GM12878 (cell line): Measurements from ENCODE around the gene FBXL2. TPM values are rescaled to one million over a fixed set of nuclear protein-coding genes. Genes with fewer than 3 reads are reported as not detected.

Experiments
- ATAC-seq: fragments of 200-7000 bp; cut with Tn5 transposase; 3 replicates; pipeline ENCODE4 v1.9.1; 2020; ENCODE audit warnings: mild to moderate bottlenecking, moderate library complexity
- BruUV-seq: library from RNA; stranded (reverse); fragments of 400-500 nt; replicated peaks from 2 replicates; lab custom pipeline; 2021; lab: Mats Ljungman, UMichigan
- CTCF ChIA-PET: fragments of 300-600 bp; sonication (Branson Sonifier 250); formaldehyde crosslinking; extraction: SDS; loops from one replicate; lab custom pipeline; 2021; ENCODE audit warnings: inconsistent platforms; lab: Yijun Ruan, JAX
- POLR2A ChIA-PET: fragments of 350-600 bp; formaldehyde crosslinking; extraction: SDS; loops from one replicate; lab custom pipeline; 2021; ENCODE audit warnings: inconsistent platforms; lab: Charles Lee
- RAD21 ChIA-PET: fragments of 300-600 bp; sonication (Branson Sonifier 250); formaldehyde crosslinking; loops from one replicate; lab custom pipeline; 2023; ENCODE audit warnings: antibody characterized with exemption; ENCODE audit not compliant: unreplicated experiment; lab: Charles Lee
- SMC1A ChIA-PET: fragments of 300-600 bp; sonication (Branson Sonifier 250); formaldehyde crosslinking; loops from one replicate; lab custom pipeline; 2023; ENCODE audit not compliant: unreplicated experiment, uncharacterized antibody; lab: Charles Lee
- DNase-seq: peaks from one replicate; pipeline ENCODE4 v3.0.0-alpha.2; 2011; ENCODE audit warnings: low read depth, low spot score
- FAIRE-seq: peaks from 3 replicates; lab custom pipeline; 2011; peaks lifted over from hg19 to GRCh38; lab: Jason Lieb, UNC
- H2AFZ ChIP-seq: 2 replicates; pipeline ENCODE4 v1.6.0; 2011; ENCODE audit warnings: low read depth, low read length, control low read depth; ENCODE audit not compliant: control insufficient read depth
- H3K27ac ChIP-seq: 2 replicates; pipeline ENCODE4 v1.5.1; 2011; ENCODE audit warnings: control low read depth; ENCODE audit not compliant: control insufficient read depth, insufficient read depth
- H3K27me3 ChIP-seq, 2 experiments: replicated peaks in 1 of 2; 2 replicates each; pipeline versions ENCODE4 v1.6.0 to v1.6.1; 2011; ENCODE audit warnings: low read length in 1 of 2; ENCODE audit not compliant: control insufficient read depth in 2 of 2, insufficient read depth in 2 of 2
- H3K36me3 ChIP-seq, 2 experiments: 2 replicates each; pipeline ENCODE4 v1.5.1; 2011; ENCODE audit warnings: low read length in 1 of 2; ENCODE audit not compliant: control insufficient read depth in 2 of 2, insufficient read depth in 2 of 2
- H3K4me1 ChIP-seq: 2 replicates; pipeline ENCODE4 v1.6.1; 2011; ENCODE audit warnings: mild to moderate bottlenecking, low read length, moderate library complexity, mixed read lengths; ENCODE audit not compliant: control insufficient read depth, insufficient read depth
- H3K4me2 ChIP-seq: 2 replicates; pipeline ENCODE4 v1.6.0; 2011; ENCODE audit warnings: control low read depth; ENCODE audit not compliant: control insufficient read depth, insufficient read depth
- H3K4me3 ChIP-seq: fragments of 200-600 bp; sonication (generic); 2 replicates; pipeline ENCODE4 v1.5.1; 2016
- H3K79me2 ChIP-seq: 2 replicates; pipeline ENCODE4 v1.6.0; 2011; ENCODE audit warnings: low read length; ENCODE audit not compliant: control insufficient read depth, insufficient read depth
- H3K9ac ChIP-seq: 2 replicates; pipeline ENCODE4 v1.8.0; 2011; ENCODE audit warnings: low read length, control low read depth, mixed read lengths; ENCODE audit not compliant: control insufficient read depth, insufficient read depth
- H3K9me3 ChIP-seq: replicated peaks from 3 replicates; pipeline ENCODE4 v1.5.1; 2011; ENCODE audit warnings: mild to moderate bottlenecking, low read length; ENCODE audit not compliant: control insufficient read depth, insufficient read depth
- H4K20me1 ChIP-seq: 2 replicates; pipeline ENCODE4 v1.6.0; 2011; ENCODE audit not compliant: control insufficient read depth, insufficient read depth
- ATF7 ChIP-seq: fragments of 450-650 bp; IDR thresholded peaks from 2 replicates; pipeline ENCODE4 v1.6.1; 2016; ENCODE audit warnings: low read depth, mild to moderate bottlenecking
- BCL11A ChIP-seq: IDR thresholded peaks from 2 replicates; pipeline ENCODE4 v1.6.1; 2011; ENCODE audit warnings: low read depth, low read length
- CBX5 ChIP-seq: sonication (generic); IDR thresholded peaks from 2 replicates; pipeline ENCODE4 v1.6.1; 2016; ENCODE audit warnings: low read depth, moderate library complexity, mild to moderate bottlenecking, inconsistent platforms
- CEBPB ChIP-seq, 2 experiments: fragments of 150-350 bp in 1 of 2; IDR thresholded peaks; 2 replicates each; pipeline ENCODE4 v1.6.1; 2012 to 2014; ENCODE audit warnings: low read depth in 2 of 2, low read length in 2 of 2, borderline replicate concordance in 1 of 2, inconsistent platforms in 1 of 2
- EP300 ChIP-seq, 2 experiments: fragments of 150-350 bp in 1 of 2; IDR thresholded peaks; 2 replicates each; pipeline ENCODE4 v1.6.1; 2011 to 2012; ENCODE audit warnings: low read depth in 2 of 2, low read length in 2 of 2, borderline replicate concordance in 1 of 2, improper control_type of control experiment in 1 of 2, inconsistent platforms in 1 of 2; ENCODE audit not compliant: control insufficient read depth in 1 of 2
- EZH2 ChIP-seq: IDR thresholded peaks from 2 replicates; pipeline ENCODE4 v1.6.1; 2012; ENCODE audit warnings: low read depth, mild to moderate bottlenecking, control low read depth, inconsistent platforms, low read length, borderline replicate concordance; ENCODE audit not compliant: control insufficient read depth
- IKZF2 ChIP-seq, 2 experiments: fragments of 450-650 bp; IDR thresholded peaks; 2 replicates each; pipeline ENCODE4 v1.6.1; 2017; ENCODE audit warnings: mild to moderate bottlenecking in 2 of 2, moderate library complexity in 2 of 2
- PML ChIP-seq: IDR thresholded peaks from 2 replicates; pipeline ENCODE4 v1.6.1; 2012; ENCODE audit warnings: low read length, inconsistent platforms
- SMC3 ChIP-seq: IDR thresholded peaks from 2 replicates; pipeline ENCODE4 v1.6.1; 2011; ENCODE audit warnings: low read length, improper control_type of control experiment, borderline replicate concordance
- SP1 ChIP-seq: IDR thresholded peaks from one replicate; pipeline ENCODE4 v1.6.1; 2011; ENCODE audit warnings: low read depth, low read length
- SPI1 ChIP-seq: IDR thresholded peaks from 2 replicates; pipeline ENCODE4 v1.6.1; 2011; ENCODE audit warnings: low read depth, mild to moderate bottlenecking, low read length, moderate library complexity, borderline replicate concordance; ENCODE audit not compliant: insufficient read depth
- SREBF1 ChIP-seq: IDR thresholded peaks from 2 replicates; pipeline ENCODE4 v1.6.1; 2012; ENCODE audit warnings: mild to moderate bottlenecking, low read length
- TARDBP ChIP-seq: IDR thresholded peaks from 2 replicates; pipeline ENCODE4 v1.6.1; 2016; ENCODE audit warnings: borderline replicate concordance
- TBL1XR1 ChIP-seq: IDR thresholded peaks from 2 replicates; pipeline ENCODE4 v1.6.1; 2012; ENCODE audit warnings: low read depth, low read length, improper control_type of control experiment
- ZNF207 ChIP-seq: fragments of 450-650 bp; IDR thresholded peaks from 2 replicates; pipeline ENCODE4 v1.6.1; 2014; ENCODE audit warnings: antibody characterized with exemption, mild to moderate bottlenecking, borderline replicate concordance
- WGBS: methylation state at CpG from one replicate; pipeline ENCODE4 v1.1.6; 2016; ENCODE audit warnings: low lambda C conversion rate; ENCODE audit not compliant: insufficient replicate concordance, insufficient coverage; ENCODE audit errors: missing lambda C conversion rate; 5-methylcytosine and 5-hydroxymethylcytosine counted together
- in situ Hi-C: fragments of 300-500 bp; cut with MboI; formaldehyde crosslinking; loops from 9 replicates; pipeline ENCODE4 v1.14.3; 2018; ENCODE audit warnings: mixed read lengths
- intact Hi-C: fragments of 100-400 bp; cut with micrococcal nuclease; formaldehyde crosslinking; loops from one replicate; pipeline ENCODE4 v1.14.2; 2022; ENCODE audit not compliant: unreplicated experiment
- polyA plus RNA-seq, 11 experiments: library from polyadenylated mRNA; depleted of rRNA in 4 of 11; unstranded in 6 of 11; stranded (reverse) in 5 of 11; fragments of >200 nt; fragmentation: Nextera tagmentation in 4 of 11; fragmentation: Illumina TruSeq in 1 of 11; extraction: Ambion mirVana in 4 of 11; extraction: Trizol in 1 of 11; gene quantifications; 1 replicate in 1 of 11; 2 replicates in 10 of 11; pipeline versions ENCODE4 v1.2.1 to v1.2.3, GENCODE V29; 2011 to 2016; ENCODE audit warnings: inconsistent platforms in 2 of 11, missing spikeins in 2 of 11, low read depth in 1 of 11
- total RNA-seq, 4 experiments: library from RNA; depleted of rRNA in 3 of 4; stranded (reverse); fragments of >200 nt in 3 of 4; fragmentation: Illumina TruSeq in 1 of 4; extraction: Trizol in 1 of 4; gene quantifications; 2 replicates each; pipeline versions ENCODE4 v1.2.1 to v1.2.3, GENCODE V29; 2013 to 2021
- TF ChIP-seq, protein P1 (sequence below): IDR thresholded peaks from 2 replicates; pipeline ENCODE4 v1.6.1; 2012; ENCODE audit warnings: low read depth, low read length, improper control_type of control experiment
- TF ChIP-seq, protein P2 (sequence below): IDR thresholded peaks from 2 replicates; pipeline ENCODE4 v1.6.1; 2011; ENCODE audit warnings: borderline replicate concordance, low read depth, mild to moderate bottlenecking, moderate library complexity, mixed read lengths, low read length; ENCODE audit not compliant: insufficient read depth; ENCODE audit errors: extremely low read length
- TF ChIP-seq, protein P3 (sequence below): fragments of 450-650 bp; IDR thresholded peaks from 2 replicates; pipeline ENCODE4 v1.6.1; 2016; ENCODE audit warnings: mild to moderate bottlenecking, moderate library complexity, borderline replicate concordance

FBXL2 gene
- total and polyA plus RNA-seq, 10 of the 15 experiments (the other 5 are each of a cell fraction or from before 2014, with no cell fraction given), result 0.04 to 0.72 (median 0.15) TPM; not detected in 1

DNA sequence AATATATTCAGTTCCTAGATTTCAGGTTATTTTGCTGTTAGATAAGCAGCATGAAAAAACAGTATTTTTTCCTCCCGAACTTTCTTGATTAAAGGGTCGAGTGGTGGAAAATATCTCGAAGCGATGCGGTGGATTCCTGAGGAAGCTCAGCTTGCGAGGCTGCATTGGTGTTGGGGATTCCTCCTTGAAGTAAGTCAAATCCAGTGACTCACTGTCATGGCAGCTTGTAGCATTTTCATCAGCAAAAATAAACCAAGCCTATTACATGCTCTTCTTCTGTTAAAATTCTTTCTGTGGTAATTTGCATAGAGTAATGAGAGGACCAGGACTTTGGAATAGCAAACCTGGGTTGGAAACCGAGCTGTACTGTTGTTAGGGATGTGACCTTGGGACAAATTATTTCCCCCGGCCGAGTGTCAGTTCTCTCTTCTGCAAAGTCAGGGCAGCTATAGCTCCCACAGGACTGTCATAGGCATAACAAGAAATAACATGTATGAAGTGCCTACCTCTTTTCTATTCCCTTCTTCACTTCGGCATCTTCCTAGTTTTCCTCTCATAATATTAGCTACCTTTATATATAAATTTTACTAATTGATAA lies 87.4 kb downstream of the FBXL2 start:
- RAD21 ChIA-PET, result interaction anchor here (1.8 to 2.0 kb wide), 2 partner anchors 9 to 233 kb away, joined by 6 read pairs; no protein-coding TSS in a partner anchor
- WGBS, result 57% methylated on average over 10 of the region's 10 CpGs
- Histone ChIP-seq H3K9ac (no peak overlapping the region), H4K20me1 (no peaks in the 10 kb centered on the region), H3K36me3 (no peaks in the 10 kb centered on the region), H3K79me2 (no peaks in the 10 kb centered on the region), H3K9me3 (no peaks in the 10 kb centered on the region), H3K4me2 (no peak overlapping the region), H3K4me3 (no peak overlapping the region), H3K27ac (no peak overlapping the region), H2AFZ (no peak overlapping the region), H3K4me1 (no peaks in the 10 kb centered on the region), H3K27me3 (no peaks in the 10 kb centered on the region)
- intact Hi-C loops, result no loop called here
- CTCF ChIA-PET, result interaction anchor here (0.9 to 2.4 kb wide), 3 partner anchors 8 to 418 kb away, joined by 3 to 16 read pairs (median 5); no protein-coding TSS in a partner anchor
- SMC1A ChIA-PET, result interaction anchor here (1.2 to 4.5 kb wide), 2 partner anchors 8 to 233 kb away, joined by 4 to 17 read pairs; no protein-coding TSS in a partner anchor
- no peak for ATAC-seq
- POLR2A ChIA-PET, result no interaction called here
- DNase-seq, result no peak
- no TSS peak for BruUV-seq
- TF ChIP-seq SMC3 (no peak), EZH2 (no peak), CBX5 (no peak), BCL11A (no peak), IKZF2 (IDR thresholded peaks at IDR 0.05) (no peak), TBL1XR1 (no peak), SP1 (no peak), ATF7 (no peak), TARDBP (no peak), CEBPB (IDR thresholded peaks at IDR 0.05; ENCODE audit: borderline replicate concordance in 1 of 2, low read depth in 2 of 2, low read length in 2 of 2) (no peak), EP300 (IDR thresholded peaks at IDR 0.05; ENCODE audit: borderline replicate concordance in 1 of 2, control insufficient read depth in 1 of 2, low read depth in 2 of 2, low read length in 2 of 2) (no peak), SPI1 (no peak), ZNF207 (no peak), SREBF1 (no peak), PML (no peak)
- TF ChIP-seq, protein P1, sequence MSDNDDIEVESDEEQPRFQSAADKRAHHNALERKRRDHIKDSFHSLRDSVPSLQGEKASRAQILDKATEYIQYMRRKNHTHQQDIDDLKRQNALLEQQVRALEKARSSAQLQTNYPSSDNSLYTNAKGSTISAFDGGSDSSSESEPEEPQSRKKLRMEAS, result no peak
- TF ChIP-seq, protein P2, sequence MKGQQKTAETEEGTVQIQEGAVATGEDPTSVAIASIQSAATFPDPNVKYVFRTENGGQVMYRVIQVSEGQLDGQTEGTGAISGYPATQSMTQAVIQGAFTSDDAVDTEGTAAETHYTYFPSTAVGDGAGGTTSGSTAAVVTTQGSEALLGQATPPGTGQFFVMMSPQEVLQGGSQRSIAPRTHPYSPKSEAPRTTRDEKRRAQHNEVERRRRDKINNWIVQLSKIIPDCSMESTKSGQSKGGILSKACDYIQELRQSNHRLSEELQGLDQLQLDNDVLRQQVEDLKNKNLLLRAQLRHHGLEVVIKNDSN, result no peak
- TF ChIP-seq, protein P3, sequence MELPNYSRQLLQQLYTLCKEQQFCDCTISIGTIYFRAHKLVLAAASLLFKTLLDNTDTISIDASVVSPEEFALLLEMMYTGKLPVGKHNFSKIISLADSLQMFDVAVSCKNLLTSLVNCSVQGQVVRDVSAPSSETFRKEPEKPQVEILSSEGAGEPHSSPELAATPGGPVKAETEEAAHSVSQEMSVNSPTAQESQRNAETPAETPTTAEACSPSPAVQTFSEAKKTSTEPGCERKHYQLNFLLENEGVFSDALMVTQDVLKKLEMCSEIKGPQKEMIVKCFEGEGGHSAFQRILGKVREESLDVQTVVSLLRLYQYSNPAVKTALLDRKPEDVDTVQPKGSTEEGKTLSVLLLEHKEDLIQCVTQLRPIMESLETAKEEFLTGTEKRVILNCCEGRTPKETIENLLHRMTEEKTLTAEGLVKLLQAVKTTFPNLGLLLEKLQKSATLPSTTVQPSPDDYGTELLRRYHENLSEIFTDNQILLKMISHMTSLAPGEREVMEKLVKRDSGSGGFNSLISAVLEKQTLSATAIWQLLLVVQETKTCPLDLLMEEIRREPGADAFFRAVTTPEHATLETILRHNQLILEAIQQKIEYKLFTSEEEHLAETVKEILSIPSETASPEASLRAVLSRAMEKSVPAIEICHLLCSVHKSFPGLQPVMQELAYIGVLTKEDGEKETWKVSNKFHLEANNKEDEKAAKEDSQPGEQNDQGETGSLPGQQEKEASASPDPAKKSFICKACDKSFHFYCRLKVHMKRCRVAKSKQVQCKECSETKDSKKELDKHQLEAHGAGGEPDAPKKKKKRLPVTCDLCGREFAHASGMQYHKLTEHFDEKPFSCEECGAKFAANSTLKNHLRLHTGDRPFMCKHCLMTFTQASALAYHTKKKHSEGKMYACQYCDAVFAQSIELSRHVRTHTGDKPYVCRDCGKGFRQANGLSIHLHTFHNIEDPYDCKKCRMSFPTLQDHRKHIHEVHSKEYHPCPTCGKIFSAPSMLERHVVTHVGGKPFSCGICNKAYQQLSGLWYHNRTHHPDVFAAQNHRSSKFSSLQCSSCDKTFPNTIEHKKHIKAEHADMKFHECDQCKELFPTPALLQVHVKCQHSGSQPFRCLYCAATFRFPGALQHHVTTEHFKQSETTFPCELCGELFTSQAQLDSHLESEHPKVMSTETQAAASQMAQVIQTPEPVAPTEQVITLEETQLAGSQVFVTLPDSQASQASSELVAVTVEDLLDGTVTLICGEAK, result no peak
- FAIRE-seq, result no peak
- in situ Hi-C loops, result no loop called here
